ENCODE data around the gene GPR25. TPM values are rescaled to one million over a fixed set of nuclear protein-coding genes. Genes with fewer than 3 reads are reported as not detected.

The GPR25 gene
- total and polyA plus RNA-seq, 2 of the 4 experiments (the other 2 are of a cell fraction) = not detected

GRCh38 chr1:200887772-200888348 is 15.1 kb downstream of the GPR25 start:
- Histone ChIP-seq H3K9me1 (ENCODE audit: insufficient read depth, low read length) (no peaks in the 10 kb centered on the region), H3K18ac (ENCODE audit: low read depth, low read length) (no peak overlapping the region), H2AK9ac (replicated peaks; ENCODE audit: low read depth, low read length, poor library complexity) (no peak overlapping the region), H2BK20ac (ENCODE audit: low read depth, low read length) (no peak overlapping the region), H3K9me3 (ENCODE audit: control insufficient read depth, insufficient read depth, low read length) (no peaks in the 10 kb centered on the region), H3K79me1 (ENCODE audit: low read depth in 1 of 2, low read length in 2 of 2) (no peaks in the 10 kb centered on the region), H3K14ac (replicated peaks; ENCODE audit: low read depth, low read length) (no peak overlapping the region), H4K20me1 (ENCODE audit: insufficient read depth, low read length) (no peaks in the 10 kb centered on the region), H3K27ac (ENCODE audit: insufficient read depth, low read length) (no peak overlapping the region), H4K91ac (ENCODE audit: insufficient read depth, low read depth, low read length) (no peak overlapping the region), H3K9ac (ENCODE audit: low read depth, low read length) (no peak overlapping the region), H2AK5ac (ENCODE audit: low read depth, low read length) (no peak overlapping the region), H3K56ac (ENCODE audit: extremely low read depth, insufficient read depth, low read length) (no peak overlapping the region), H3K4ac (ENCODE audit: low read depth, low read length) (no peak overlapping the region), H3K4me2 (ENCODE audit: low read depth, low read length) (no peak overlapping the region), H2AFZ (replicated peaks; ENCODE audit: low read length, poor library complexity) (no peak overlapping the region), H2BK15ac (ENCODE audit: low read depth, low read length) (no peak overlapping the region), H4K8ac (ENCODE audit: low read depth in 2 of 2, low read length in 2 of 2) (no peak overlapping the region), H3K4me1 (ENCODE audit: control insufficient read depth, insufficient read depth, low read length) (peaks cover 3% of the 10 kb centered on the region; the same call in 1 of the 2 replicates), H3K36me3 (ENCODE audit: control insufficient read depth, insufficient read depth, low read length) (no peaks in the 10 kb centered on the region), H2BK5ac (ENCODE audit: low read depth, low read length, poor library complexity, severe bottlenecking) (no peak overlapping the region), H2BK120ac (ENCODE audit: low read depth, low read length) (no peak overlapping the region), H3K4me3 (ENCODE audit: insufficient read depth, low read depth, low read length) (no peak overlapping the region), H3K23ac (ENCODE audit: low read depth, low read length) (no peak overlapping the region), H4K5ac (ENCODE audit: low read depth, low read length) (no peak overlapping the region), H3K27me3 (ENCODE audit: control insufficient read depth, insufficient read depth, low read length) (peaks cover 50% of the 10 kb centered on the region)
- in situ Hi-C loops (cut with MboI; ENCODE audit: low sequenced_read_pairs) (no loop called here), dilution Hi-C loops (cut with HindIII; ENCODE audit: low sequenced_read_pairs, unreplicated experiment) (no loop called here), intact Hi-C loops (cut with micrococcal nuclease) (loop anchor here (10.0 kb wide), 1 partner anchor 137 kb away; the partner anchor contains the start of gene KIF21B)
- no TSS peak for BruUV-seq (replicated peaks)
- DNase-seq (no peak), ATAC-seq (ENCODE audit: low read depth) (no peak)
- ChIA-PET POLR2A (ENCODE audit: unreplicated experiment) (no interaction called here), CTCF (no interaction called here)
- 74% methylated on average over 5 of the region's 9 CpGs; no CpG with 5 or more reads in 1 of the 2 experiments for WGBS, 2 experiments (ENCODE audit: extremely low coverage in 2 of 2, insufficient read length in 1 of 2)
- TF ChIP-seq RAD21 (IDR thresholded peaks at IDR 0.05; ENCODE audit: low read length) (no peak), FOS (IDR thresholded peaks at IDR 0.05; ENCODE audit: low read depth, low read length) (no peak), USF2 (IDR thresholded peaks at IDR 0.05; ENCODE audit: low read depth, low read length) (no peak)

Measured in IMR-90 (cell line).